Caco-2 (cell line): Measurements from ENCODE around the gene TPK1. TPM values are rescaled to one million over a fixed set of nuclear protein-coding genes. Genes with fewer than 3 reads are reported as not detected.

Experiments used
- BruUV-seq: library from RNA; stranded (reverse); fragments of 400-500 nt; replicated peaks from 2 replicates; lab custom pipeline; 2021; lab: Mats Ljungman, UMichigan
- CTCF ChIA-PET: fragments of 300-600 bp; sonication (Branson Sonifier 250); formaldehyde crosslinking; loops from one replicate; lab custom pipeline; 2022; ENCODE audit warnings: antibody characterized with exemption; lab: Charles Lee
- POLR2A ChIA-PET: fragments of 300-600 bp; sonication (Branson Sonifier 250); formaldehyde crosslinking; loops from one replicate; lab custom pipeline; 2022; ENCODE audit warnings: antibody characterized with exemption; lab: Charles Lee
- DNase-seq, 2 experiments: peaks; one replicate each; pipeline versions ENCODE4 v3.0.0 to v3.0.0-alpha.2; 2020 to 2022
- H3K27me3 ChIP-seq: replicated peaks from 2 replicates; pipeline ENCODE4 v1.6.0; 2011; ENCODE audit warnings: low read length; ENCODE audit not compliant: control insufficient read depth, insufficient read depth
- H3K36me3 ChIP-seq: 2 replicates; pipeline ENCODE4 v1.5.1; 2011; ENCODE audit warnings: low read length; ENCODE audit not compliant: control insufficient read depth, insufficient read depth
- H3K4me1 ChIP-seq: fragments of 250-450 bp; sonication (Bioruptor Pico); 2 replicates; pipeline ENCODE4 v1.5.1; 2020; ENCODE audit warnings: mild to moderate bottlenecking
- H3K4me3 ChIP-seq: 2 replicates; pipeline ENCODE4 v1.5.1; 2011; ENCODE audit warnings: low read depth, mild to moderate bottlenecking, control low read depth, low read length
- H3K9me3 ChIP-seq: fragments of 250-450 bp; sonication (Bioruptor Pico); 2 replicates; pipeline ENCODE4 v1.5.1; 2020; ENCODE audit warnings: mild to moderate bottlenecking, moderate library complexity
- H3K27ac Mint-ChIP-seq: one replicate; pipeline ENCODE4 v1.8.0; 2022; ENCODE audit warnings: mixed read lengths; ENCODE audit not compliant: unreplicated experiment
- H3K27me3 Mint-ChIP-seq: one replicate; pipeline ENCODE4 v1.8.0; 2022; ENCODE audit warnings: mixed read lengths; ENCODE audit not compliant: insufficient read depth, unreplicated experiment
- H3K36me3 Mint-ChIP-seq: one replicate; pipeline ENCODE4 v1.8.0; 2022; ENCODE audit warnings: mild to moderate bottlenecking, mixed read lengths; ENCODE audit not compliant: insufficient read depth, unreplicated experiment
- H3K4me1 Mint-ChIP-seq: one replicate; pipeline ENCODE4 v1.8.0; 2022; ENCODE audit warnings: low read depth, mixed read lengths; ENCODE audit not compliant: unreplicated experiment
- H3K4me3 Mint-ChIP-seq: one replicate; pipeline ENCODE4 v1.8.0; 2022; ENCODE audit warnings: mild to moderate bottlenecking, moderate library complexity, mixed read lengths; ENCODE audit not compliant: unreplicated experiment
- H3K9me3 Mint-ChIP-seq: one replicate; pipeline ENCODE4 v1.8.0; 2022; ENCODE audit warnings: mixed read lengths; ENCODE audit not compliant: unreplicated experiment
- CTCF ChIP-seq, 2 experiments: fragments of 200-600 bp in 1 of 2; IDR thresholded peaks; 1 replicate in 1 of 2; 2 replicates in 1 of 2; pipeline versions ENCODE4 v1.5.1 to v1.8.0; 2011 to 2022; ENCODE audit warnings: antibody characterized with exemption in 1 of 2, control low read depth in 1 of 2, inconsistent platforms in 1 of 2, low read depth in 1 of 2, low read length in 1 of 2, mild to moderate bottlenecking in 1 of 2, moderate library complexity in 1 of 2; ENCODE audit not compliant: insufficient read depth in 1 of 2, severe bottlenecking in 1 of 2, unreplicated experiment in 1 of 2
- intact Hi-C: fragments of 100-400 bp; cut with micrococcal nuclease; formaldehyde crosslinking; loops from one replicate; pipeline ENCODE4 v1.10.0; 2022; ENCODE audit not compliant: unreplicated experiment
- total RNA-seq: library from RNA; stranded (reverse); gene quantifications from 2 replicates; pipeline ENCODE4 v1.2.3, GENCODE V29; 2022

Gene TPK1
- total RNA-seq, 1 experiment from 2014 or later: 86.6 TPM

- Mint-ChIP-seq H3K4me3 (no peak overlapping the region), H3K27ac (no peak overlapping the region), H3K9me3 (no peaks in the 10 kb centered on the region), H3K36me3 (peaks cover 14% of the 10 kb centered on the region), H3K4me1 (no peaks in the 10 kb centered on the region), H3K27me3 (no peaks in the 10 kb centered on the region)
- no peak for DNase-seq
- Histone ChIP-seq H3K4me3 (no peak overlapping the region), H3K27me3 (no peaks in the 10 kb centered on the region), H3K4me1 (no peaks in the 10 kb centered on the region), H3K9me3 (no peaks in the 10 kb centered on the region; the same call in 1 of the 2 replicates), H3K36me3 (no peaks in the 10 kb centered on the region)
- intact Hi-C loops: loop anchor here (10.0 kb wide), 1 partner anchor 135 kb away; no protein-coding TSS in a partner anchor
- ChIA-PET CTCF (interaction anchor here (0.7 kb wide), 1 partner anchor 102 kb away, joined by 3 read pairs; no protein-coding TSS in a partner anchor), POLR2A (no interaction called here)
- BruUV-seq: no TSS peak
- TF ChIP-seq CTCF (IDR thresholded peaks at IDR 0.05; ENCODE audit: insufficient read depth in 1 of 2, low read depth in 1 of 2, low read length in 1 of 2, severe bottlenecking in 1 of 2, unreplicated experiment in 1 of 2): no peak
Measured at GRCh38 chr7:144519925-144520324, 315.9 kb downstream of the TPK1 start.

- intact Hi-C loops: loop anchor here (10.0 kb wide), 1 partner anchor 136 kb away; no protein-coding TSS in a partner anchor
- DNase-seq: no peak
- POLR2A ChIA-PET: no interaction called here
- H3K4me3 ChIP-seq: no peak overlapping the region
- no peaks in the 10 kb centered on the region for H3K9me3 Mint-ChIP-seq
- peaks cover 19% of the 10 kb centered on the region for H3K36me3 Mint-ChIP-seq
- no peaks in the 10 kb centered on the region for H3K36me3 ChIP-seq
- no peaks in the 10 kb centered on the region for H3K27me3 ChIP-seq
- H3K27me3 Mint-ChIP-seq: no peaks in the 10 kb centered on the region
- BruUV-seq: no TSS peak
- H3K9me3 ChIP-seq: no peaks in the 10 kb centered on the region; the same call in 1 of the 2 replicates
- no peak for TF ChIP-seq CTCF (IDR thresholded peaks at IDR 0.05; ENCODE audit: insufficient read depth in 1 of 2, low read depth in 1 of 2, low read length in 1 of 2, severe bottlenecking in 1 of 2, unreplicated experiment in 1 of 2)
- CTCF ChIA-PET: no interaction called here
- no peaks in the 10 kb centered on the region for H3K4me1 ChIP-seq
- no peaks in the 10 kb centered on the region for H3K4me1 Mint-ChIP-seq
- no peak overlapping the region for H3K4me3 Mint-ChIP-seq
- no peak overlapping the region for H3K27ac Mint-ChIP-seq
Measured at GRCh38 chr7:144518360-144518759, 317.5 kb downstream of the TPK1 start.

GRCh38 chr7:144517749-144518148 lies 318.1 kb downstream of the TPK1 start:
- intact Hi-C loops: loop anchor here (10.0 kb wide), 1 partner anchor 137 kb away; no protein-coding TSS in a partner anchor
- no peaks in the 10 kb centered on the region for H3K9me3 ChIP-seq
- ChIA-PET POLR2A (no interaction called here), CTCF (no interaction called here)
- Mint-ChIP-seq H3K9me3 (no peaks in the 10 kb centered on the region), H3K4me3 (no peak overlapping the region), H3K4me1 (no peaks in the 10 kb centered on the region), H3K36me3 (peaks cover 19% of the 10 kb centered on the region), H3K27me3 (no peaks in the 10 kb centered on the region), H3K27ac (no peak overlapping the region)
- DNase-seq: no peak
- no peak for TF ChIP-seq CTCF (IDR thresholded peaks at IDR 0.05; ENCODE audit: insufficient read depth in 1 of 2, low read depth in 1 of 2, low read length in 1 of 2, severe bottlenecking in 1 of 2, unreplicated experiment in 1 of 2)
- BruUV-seq: no TSS peak
- no peaks in the 10 kb centered on the region for H3K36me3 ChIP-seq
- no peak overlapping the region for H3K4me3 ChIP-seq
- no peaks in the 10 kb centered on the region for H3K27me3 ChIP-seq
- H3K4me1 ChIP-seq: no peaks in the 10 kb centered on the region
